HAP-1 (cell line): ENCODE results near the gene FXYD7.

Experiments used
- DNase-seq, 2 experiments: peaks; one replicate each; pipeline ENCODE4 v3.0.0-alpha.2; 2016 to 2020; ENCODE audit warnings: low spot score in 2 of 2
- H3K27me3 ChIP-seq: fragments of 250-450 bp; sonication (Bioruptor Pico); 2 replicates; pipeline ENCODE4 v1.5.1; 2020; ENCODE audit warnings: low read depth, mild to moderate bottlenecking, moderate library complexity
- H3K36me3 ChIP-seq: fragments of 250-450 bp; sonication (Bioruptor Pico); replicated peaks from 2 replicates; pipeline ENCODE4 v1.5.1; 2020; ENCODE audit warnings: mild to moderate bottlenecking
- H3K4me1 ChIP-seq: fragments of 250-450 bp; sonication (Bioruptor Pico); 2 replicates; pipeline ENCODE4 v1.5.1; 2020; ENCODE audit warnings: mild to moderate bottlenecking
- H3K4me3 ChIP-seq: fragments of 250-450 bp; sonication (Bioruptor Pico); 2 replicates; pipeline ENCODE4 v1.5.1; 2020; ENCODE audit warnings: mild to moderate bottlenecking, moderate library complexity
- H3K9me3 ChIP-seq: fragments of 250-450 bp; sonication (Bioruptor Pico); 2 replicates; pipeline ENCODE4 v1.5.1; 2020; ENCODE audit warnings: mild to moderate bottlenecking, moderate library complexity
- in situ Hi-C: fragments of 300-500 bp; cut with MboI; formaldehyde crosslinking; loops from 3 replicates; pipeline ENCODE4 v1.14.3; 2020; ENCODE audit warnings: low sequenced_read_pairs, inconsistent platforms, mixed read lengths

Gene FXYD7

DNA sequence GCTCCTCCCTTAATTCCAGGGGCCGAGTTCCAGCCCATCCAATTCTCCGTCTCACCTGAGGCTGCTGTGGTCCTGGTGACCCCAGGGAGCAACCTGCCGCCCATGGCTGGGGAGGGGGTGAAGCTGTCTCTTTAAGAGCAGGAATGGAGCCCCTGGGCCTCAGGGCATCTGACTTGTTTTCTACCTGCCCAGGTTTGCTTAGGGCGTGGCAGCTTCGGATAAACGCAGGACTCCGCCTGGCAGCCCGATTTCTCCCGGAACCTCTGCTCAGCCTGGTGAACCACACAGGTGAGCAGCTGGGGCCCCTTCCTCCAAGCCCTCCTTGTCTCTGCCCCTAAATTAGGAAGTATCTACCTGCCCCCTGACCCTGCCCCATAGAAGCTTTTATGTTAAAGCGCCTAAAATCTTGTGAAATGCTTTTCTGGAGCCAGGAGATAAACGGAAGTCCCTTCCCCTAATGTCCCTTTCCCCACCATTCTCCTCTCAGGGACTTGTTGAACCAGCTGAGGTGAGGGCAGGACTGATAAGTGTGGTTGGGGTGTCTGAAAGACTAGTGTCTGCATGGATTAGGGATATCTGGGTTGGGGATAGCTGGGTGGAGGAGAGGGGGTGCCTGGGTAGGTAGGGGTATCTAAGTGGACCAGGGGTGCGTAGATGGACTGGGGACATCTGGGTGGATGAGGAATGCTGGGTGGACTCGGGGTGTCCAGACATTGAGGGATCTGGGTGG lies 26.8 kb upstream of the FXYD7 start:
- Histone ChIP-seq H3K9me3 (no peaks in the 10 kb centered on the region), H3K4me3 (no peak overlapping the region), H3K4me1 (peaks cover 3% of the 10 kb centered on the region; the same call in 1 of the 2 replicates), H3K36me3 (no peaks in the 10 kb centered on the region), H3K27me3 (peaks cover 7% of the 10 kb centered on the region)
- in situ Hi-C loops = no loop called here
- DNase-seq = no peak

DNA sequence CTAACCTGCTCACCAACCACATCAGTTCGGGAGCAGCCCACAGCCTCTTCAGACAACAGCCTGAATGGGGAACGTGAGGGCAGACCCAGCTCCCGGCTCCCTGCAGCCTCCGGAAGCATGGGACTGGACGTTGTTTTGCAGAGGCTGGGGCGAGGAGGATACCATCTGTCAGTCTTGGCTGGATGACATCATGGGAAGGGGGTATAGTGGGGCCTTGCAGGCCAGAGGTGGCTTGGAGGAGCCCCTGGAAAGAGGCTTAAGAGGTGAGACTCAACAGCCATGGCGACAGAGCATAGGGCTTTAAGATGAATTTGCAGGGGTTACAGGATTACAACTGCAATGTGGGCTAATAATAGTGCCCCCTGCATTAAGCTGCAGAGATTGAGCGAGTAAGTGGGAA lies 25.9 kb upstream of the FXYD7 start:
- DNase-seq = no peak
- H3K36me3 ChIP-seq = no peaks in the 10 kb centered on the region
- H3K27me3 ChIP-seq = peaks cover 7% of the 10 kb centered on the region
- H3K9me3 ChIP-seq = no peaks in the 10 kb centered on the region
- in situ Hi-C loops = no loop called here
- H3K4me3 ChIP-seq = no peak overlapping the region
- H3K4me1 ChIP-seq = peaks cover 3% of the 10 kb centered on the region; the same call in 1 of the 2 replicates

DNA sequence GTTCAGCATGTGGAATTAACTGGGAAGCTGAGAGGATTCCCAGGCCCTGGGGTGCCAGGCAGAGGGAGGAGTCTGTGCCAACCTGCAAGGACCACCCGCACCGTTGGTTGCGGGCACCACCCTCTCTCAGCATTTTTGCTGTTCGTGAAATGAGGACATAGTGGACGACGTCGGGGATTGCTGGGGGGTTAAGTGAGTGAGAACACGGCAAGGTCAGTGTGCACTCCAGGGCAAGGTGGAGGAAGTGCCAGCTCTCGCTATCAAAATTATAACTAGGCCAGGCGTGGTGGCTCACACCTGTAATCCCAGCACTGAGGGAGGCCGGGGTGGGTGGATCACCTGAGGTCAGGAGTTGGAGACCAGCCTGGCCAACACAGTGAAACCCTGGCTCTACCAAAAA lies 25.3 kb upstream of the FXYD7 start:
- Histone ChIP-seq H3K4me1 (peaks cover 3% of the 10 kb centered on the region; the same call in 1 of the 2 replicates), H3K4me3 (no peak overlapping the region), H3K9me3 (no peaks in the 10 kb centered on the region), H3K36me3 (no peaks in the 10 kb centered on the region), H3K27me3 (peaks cover 7% of the 10 kb centered on the region)
- DNase-seq = no peak
- in situ Hi-C loops = no loop called here

DNA sequence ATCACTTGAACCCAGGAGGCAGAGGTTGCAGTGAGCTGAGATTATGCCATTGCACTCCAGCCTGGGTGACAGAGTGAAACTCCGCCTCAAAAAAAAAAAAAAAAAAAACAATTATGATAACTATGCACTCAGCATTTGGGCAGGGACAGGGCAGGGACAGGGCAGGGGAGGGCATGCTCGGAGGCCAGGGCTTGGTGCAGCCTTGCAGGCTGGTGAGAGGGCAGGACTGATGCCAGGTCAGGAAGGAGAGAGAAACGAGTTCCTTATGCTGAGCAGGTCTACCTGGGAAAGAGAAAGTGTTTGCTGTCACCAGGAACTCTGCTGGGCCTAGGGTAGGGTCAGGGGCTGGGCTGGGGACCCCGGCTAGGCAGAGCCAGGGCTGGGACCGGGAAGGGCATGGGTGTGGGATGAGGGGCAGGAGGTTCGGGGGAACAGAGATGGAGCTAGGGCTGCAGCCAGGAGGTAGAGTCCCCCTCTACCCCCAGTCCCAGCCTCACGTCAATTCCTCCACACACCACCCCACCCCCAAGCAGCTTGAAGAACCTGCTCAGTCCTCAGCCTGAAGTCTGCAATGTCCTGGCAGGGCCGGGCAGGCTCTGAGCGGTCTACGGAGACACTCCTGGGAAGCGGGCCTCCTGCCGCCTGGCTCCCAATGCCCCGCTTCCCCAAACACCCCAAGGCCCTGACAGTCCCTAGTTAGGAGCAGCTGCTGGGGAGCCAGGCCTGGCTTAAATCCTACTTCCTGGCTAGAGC lies 24.6 kb upstream of the FXYD7 start:
- peaks cover 7% of the 10 kb centered on the region for H3K27me3 ChIP-seq
- no peak for DNase-seq
- H3K4me3 ChIP-seq = no peak overlapping the region
- peaks cover 3% of the 10 kb centered on the region; the same call in 1 of the 2 replicates for H3K4me1 ChIP-seq
- H3K36me3 ChIP-seq = no peaks in the 10 kb centered on the region
- in situ Hi-C loops = no loop called here
- H3K9me3 ChIP-seq = no peaks in the 10 kb centered on the region

DNA sequence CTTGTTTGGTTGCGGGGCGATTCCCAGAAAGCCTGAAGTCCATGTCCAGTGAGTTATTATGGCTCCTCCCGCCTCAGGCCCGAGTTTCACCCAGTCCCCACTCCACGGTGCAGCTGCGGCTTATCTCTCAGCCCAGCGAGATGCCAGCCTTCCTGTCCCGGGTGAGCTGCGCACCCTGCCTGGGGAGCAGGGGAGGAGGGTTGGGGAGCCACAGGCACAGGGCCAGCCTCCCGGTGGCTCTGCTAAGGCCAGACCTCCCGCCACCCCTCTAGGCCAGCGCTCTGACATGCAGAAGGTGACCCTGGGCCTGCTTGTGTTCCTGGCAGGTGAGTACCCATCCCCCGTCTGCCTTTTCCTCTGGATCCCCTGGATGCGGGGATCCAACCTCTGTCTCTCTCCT lies 24.0 kb upstream of the FXYD7 start:
- in situ Hi-C loops = no loop called here
- Histone ChIP-seq H3K4me1 (peaks cover 3% of the 10 kb centered on the region; the same call in 1 of the 2 replicates), H3K36me3 (no peaks in the 10 kb centered on the region), H3K4me3 (no peak overlapping the region), H3K9me3 (no peaks in the 10 kb centered on the region), H3K27me3 (peaks cover 7% of the 10 kb centered on the region)
- no peak for DNase-seq

DNA sequence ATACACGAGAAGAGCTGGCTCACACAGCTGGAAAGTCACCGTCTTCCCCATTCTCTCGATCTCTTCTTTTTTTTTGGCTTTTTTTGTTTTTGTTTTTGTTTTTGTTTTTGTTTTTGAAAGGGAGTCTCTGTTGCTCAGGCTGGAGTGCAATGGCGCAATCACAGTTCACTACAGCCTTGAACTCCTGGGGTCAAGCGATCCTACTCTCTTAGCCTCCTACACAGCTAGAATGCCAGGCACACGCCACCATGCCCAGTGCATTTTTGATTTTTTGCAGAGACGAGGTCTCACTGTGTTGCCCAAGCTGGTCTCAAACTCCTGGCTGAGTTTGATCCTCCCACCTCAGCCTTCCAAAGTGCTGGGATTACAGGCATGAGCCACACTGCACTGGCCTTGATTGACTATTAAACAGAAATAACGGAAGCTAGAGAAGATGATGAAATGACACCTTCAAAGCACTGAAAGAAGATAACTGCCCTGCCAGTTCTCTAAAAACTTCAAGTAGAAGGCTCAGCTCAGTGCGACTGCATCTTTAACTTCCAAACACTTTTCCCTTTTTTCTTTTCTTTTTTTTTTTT lies 23.4 kb upstream of the FXYD7 start:
- H3K4me3 ChIP-seq = no peak overlapping the region
- peaks cover 3% of the 10 kb centered on the region; the same call in 1 of the 2 replicates for H3K4me1 ChIP-seq
- no peaks in the 10 kb centered on the region for H3K9me3 ChIP-seq
- no peak for DNase-seq
- H3K36me3 ChIP-seq = no peaks in the 10 kb centered on the region
- in situ Hi-C loops = no loop called here
- H3K27me3 ChIP-seq = peaks cover 7% of the 10 kb centered on the region

DNA sequence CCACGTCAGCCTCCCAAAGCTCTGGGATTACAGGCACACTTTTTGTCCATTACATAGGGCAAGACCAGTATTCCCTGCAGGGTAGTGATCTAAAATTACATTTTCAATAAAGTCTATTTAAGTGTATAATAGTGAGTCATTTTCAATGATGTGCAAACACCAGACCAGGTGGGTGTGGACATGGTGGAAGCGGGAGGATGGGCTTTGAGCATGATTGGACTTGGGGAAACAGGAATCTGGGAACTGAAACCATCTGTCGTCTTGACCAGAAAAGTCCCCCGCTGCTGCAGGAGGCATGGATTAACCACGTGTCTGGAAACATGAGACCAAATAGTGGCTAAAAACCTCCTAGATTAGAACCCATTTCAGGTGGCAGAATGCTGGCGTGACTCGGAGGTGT lies 22.6 kb upstream of the FXYD7 start:
- in situ Hi-C loops = no loop called here
- no peak overlapping the region for H3K4me3 ChIP-seq
- peaks cover 6% of the 10 kb centered on the region for H3K27me3 ChIP-seq
- H3K36me3 ChIP-seq = no peaks in the 10 kb centered on the region
- no peaks in the 10 kb centered on the region for H3K9me3 ChIP-seq
- DNase-seq = no peak
- no peaks in the 10 kb centered on the region; the same call in 1 of the 2 replicates for H3K4me1 ChIP-seq

DNA sequence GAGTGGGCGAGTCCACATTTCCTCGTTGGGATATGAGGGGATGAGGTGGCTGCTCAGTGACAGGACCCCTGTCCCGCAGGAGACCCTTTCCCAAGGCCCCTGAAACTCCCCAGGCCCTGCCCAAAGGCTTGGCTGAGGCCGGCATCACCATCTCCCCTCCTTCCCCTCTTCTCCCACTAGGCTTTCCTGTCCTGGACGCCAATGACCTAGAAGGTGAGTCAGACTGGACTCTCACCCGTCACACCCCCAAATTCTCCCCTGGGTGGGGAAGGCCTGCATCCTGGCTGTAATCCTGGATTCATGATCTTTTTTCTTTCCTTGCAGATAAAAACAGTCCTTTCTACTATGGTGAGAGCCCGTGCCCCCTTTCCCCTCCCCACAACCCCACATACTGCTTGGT lies 22.2 kb upstream of the FXYD7 start:
- Histone ChIP-seq H3K36me3 (no peaks in the 10 kb centered on the region), H3K27me3 (peaks cover 2% of the 10 kb centered on the region; the same call in 1 of the 2 replicates), H3K4me1 (no peaks in the 10 kb centered on the region; the same call in 1 of the 2 replicates), H3K4me3 (no peak overlapping the region), H3K9me3 (no peaks in the 10 kb centered on the region)
- in situ Hi-C loops = no loop called here
- DNase-seq = no peak

DNA sequence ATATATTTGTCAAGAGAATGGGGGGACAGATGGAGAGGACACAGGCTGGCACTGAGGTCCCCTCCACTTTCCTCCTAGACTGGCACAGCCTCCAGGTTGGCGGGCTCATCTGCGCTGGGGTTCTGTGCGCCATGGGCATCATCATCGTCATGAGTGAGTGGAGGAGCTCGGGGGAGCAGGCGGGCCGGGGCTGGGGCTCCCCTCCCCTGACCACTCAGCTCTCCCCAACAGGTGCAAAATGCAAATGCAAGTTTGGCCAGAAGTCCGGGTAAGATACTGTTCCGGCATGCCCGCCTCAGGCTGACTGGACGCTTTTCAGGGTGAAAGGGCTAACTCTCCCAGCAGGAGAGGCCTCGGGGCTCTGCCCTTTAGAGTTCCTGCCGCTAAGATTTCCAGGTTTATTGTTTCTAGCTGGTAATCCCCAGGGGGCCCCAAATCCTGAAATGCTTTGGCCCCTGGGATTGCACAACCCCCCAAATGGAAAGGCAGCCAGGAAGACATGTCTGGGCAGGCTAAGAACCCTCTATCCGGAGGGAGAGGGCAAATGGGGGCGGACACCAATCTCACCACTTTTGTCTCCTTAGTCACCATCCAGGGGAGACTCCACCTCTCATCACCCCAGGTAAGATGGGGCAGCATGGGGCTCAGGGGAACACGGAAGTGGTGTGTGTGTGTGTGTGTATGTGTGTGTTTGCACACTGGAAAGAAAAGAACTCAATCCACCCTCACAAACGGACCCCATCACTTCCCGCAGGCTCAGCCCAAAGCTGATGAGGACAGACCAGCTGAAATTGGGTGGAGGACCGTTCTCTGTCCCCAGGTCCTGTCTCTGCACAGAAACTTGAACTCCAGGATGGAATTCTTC lies 20.1 kb upstream of the FXYD7 start:
- H3K27me3 ChIP-seq = no peaks in the 10 kb centered on the region
- no peaks in the 10 kb centered on the region for H3K9me3 ChIP-seq
- H3K36me3 ChIP-seq = no peaks in the 10 kb centered on the region
- H3K4me3 ChIP-seq = no peak overlapping the region
- in situ Hi-C loops = no loop called here
- no peaks in the 10 kb centered on the region; the same call in 1 of the 2 replicates for H3K4me1 ChIP-seq
- DNase-seq = no peak

DNA sequence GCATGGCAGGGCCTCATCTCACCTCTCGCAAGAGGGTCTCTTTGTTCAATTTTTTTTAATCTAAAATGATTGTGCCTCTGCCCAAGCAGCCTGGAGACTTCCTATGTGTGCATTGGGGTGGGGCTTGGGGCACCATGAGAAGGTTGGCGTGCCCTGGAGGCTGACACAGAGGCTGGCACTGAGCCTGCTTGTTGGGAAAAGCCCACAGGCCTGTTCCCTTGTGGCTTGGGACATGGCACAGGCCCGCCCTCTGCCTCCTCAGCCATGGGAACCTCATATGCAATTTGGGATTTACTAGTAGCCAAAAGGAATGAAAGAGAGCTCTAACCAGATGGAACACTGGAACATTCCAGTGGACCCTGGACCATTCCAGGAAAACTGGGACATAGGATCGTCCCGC lies 19.5 kb upstream of the FXYD7 start:
- DNase-seq = no peak
- in situ Hi-C loops = no loop called here
- no peaks in the 10 kb centered on the region for H3K27me3 ChIP-seq
- H3K4me1 ChIP-seq = no peaks in the 10 kb centered on the region; the same call in 1 of the 2 replicates
- no peak overlapping the region for H3K4me3 ChIP-seq
- no peaks in the 10 kb centered on the region for H3K36me3 ChIP-seq
- no peaks in the 10 kb centered on the region for H3K9me3 ChIP-seq

DNA sequence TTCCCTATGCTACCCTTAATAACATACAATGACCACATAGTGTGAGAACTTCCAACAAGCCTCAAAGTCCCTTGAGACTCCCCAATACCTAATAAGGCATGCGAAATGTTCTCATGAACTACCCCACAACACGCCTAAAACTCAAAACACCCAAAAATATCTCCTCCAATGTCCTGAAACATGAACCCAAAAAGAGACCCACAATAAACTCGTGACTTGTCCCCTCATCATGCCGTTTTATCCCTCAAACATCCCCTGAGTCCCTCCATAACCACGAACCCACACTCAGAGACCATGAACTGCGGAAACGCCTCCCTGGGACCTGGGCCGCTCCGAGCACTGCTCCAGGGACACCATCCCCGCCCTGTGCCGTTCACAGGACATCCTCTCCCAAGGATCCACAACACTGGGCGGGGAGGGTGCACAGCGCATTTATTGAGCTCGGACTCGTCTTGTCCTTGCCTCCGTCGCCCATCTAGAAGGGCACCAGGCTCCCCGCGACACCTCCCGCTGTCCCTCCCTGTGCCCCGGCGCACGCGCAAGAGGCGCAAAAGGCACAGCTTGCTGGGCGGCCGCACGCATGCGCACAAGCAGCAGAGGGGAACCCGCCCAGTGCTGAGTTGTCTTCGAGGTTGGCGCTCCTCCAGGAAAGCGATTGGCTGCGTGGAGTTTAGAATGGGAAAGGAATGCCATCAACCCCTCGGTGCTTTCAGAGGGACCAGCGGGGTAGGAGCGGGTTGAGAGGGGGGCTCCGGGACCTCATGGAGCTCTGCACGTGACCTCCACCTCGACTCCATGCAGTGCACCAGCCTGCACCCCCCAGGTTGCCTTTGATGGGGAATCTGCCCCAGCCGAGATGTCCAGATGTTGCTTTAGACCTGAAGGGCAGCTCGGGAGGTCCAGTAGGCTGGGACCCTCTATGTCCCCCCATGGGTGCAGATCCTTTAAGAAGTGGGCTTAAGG lies 18.7 kb upstream of the FXYD7 start:
- no peaks in the 10 kb centered on the region for H3K27me3 ChIP-seq
- no peak for DNase-seq
- no peaks in the 10 kb centered on the region for H3K9me3 ChIP-seq
- in situ Hi-C loops = no loop called here
- H3K4me1 ChIP-seq = no peaks in the 10 kb centered on the region; the same call in 1 of the 2 replicates
- H3K4me3 ChIP-seq = no peak overlapping the region
- no peaks in the 10 kb centered on the region for H3K36me3 ChIP-seq

DNA sequence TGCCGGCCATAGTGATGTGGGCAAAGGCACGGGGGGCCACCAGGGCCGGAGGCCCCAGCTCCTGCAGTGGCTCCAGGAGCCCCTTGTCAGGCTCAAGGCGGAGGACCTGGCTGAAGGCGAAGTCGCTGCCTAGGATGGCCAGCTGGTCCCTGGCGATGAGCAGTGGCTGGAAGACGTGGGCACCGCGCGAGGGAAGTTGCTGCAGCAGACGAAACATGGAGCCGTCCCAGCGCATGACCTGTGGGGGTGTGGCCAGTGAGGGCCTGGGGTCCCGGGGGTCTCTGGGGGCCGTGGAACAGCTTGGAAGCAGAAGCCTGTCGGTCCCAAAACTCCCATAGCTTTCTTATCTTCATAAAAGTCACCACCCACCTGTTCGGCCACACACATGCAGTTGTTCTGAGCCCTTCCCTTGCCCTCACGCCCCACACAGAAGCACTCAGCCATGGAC lies 17.8 kb upstream of the FXYD7 start:
- no peak for DNase-seq
- no peaks in the 10 kb centered on the region for H3K27me3 ChIP-seq
- H3K4me3 ChIP-seq = no peak overlapping the region
- no peaks in the 10 kb centered on the region for H3K9me3 ChIP-seq
- H3K36me3 ChIP-seq = no peaks in the 10 kb centered on the region
- no peaks in the 10 kb centered on the region; the same call in 1 of the 2 replicates for H3K4me1 ChIP-seq
- in situ Hi-C loops = no loop called here
